ENCODE results near the gene FHIP1A. TPM values are rescaled to one million over a fixed set of nuclear protein-coding genes. Genes with fewer than 3 reads are reported as not detected.

The FHIP1A gene
- total and polyA plus RNA-seq, 5 donors from 2014 or later = 0.10 to 0.43 (median 0.39) TPM; not detected in 2

- Histone ChIP-seq H3K36me3 (ENCODE audit: control insufficient read depth, insufficient read depth, low read length) (no peaks in the 10 kb centered on the region), H3K4me1 (ENCODE audit: control insufficient read depth, insufficient read depth, low read length, poor library complexity, severe bottlenecking) (no peaks in the 10 kb centered on the region), H3K27ac (ENCODE audit: insufficient read depth, low read length, poor library complexity, severe bottlenecking) (no peak overlapping the region), H3K4me3 (ENCODE audit: low read depth, low read length) (no peak overlapping the region), H3K27me3 (ENCODE audit: control insufficient read depth, insufficient read depth, low read length) (no peaks in the 10 kb centered on the region), H3K9me3 (ENCODE audit: control insufficient read depth in 2 of 2, low read length in 2 of 2) (no peaks in the 10 kb centered on the region)
- no peaks in the 10 kb centered on the region for H3K4me1 Mint-ChIP-seq
- no peak for DNase-seq
- H3K27me3 Mint-ChIP-seq = peaks cover 5% of the 10 kb centered on the region
- no peak for ATAC-seq (ENCODE audit: low read depth in 2 of 2)
- no peak overlapping the region for H3K4me3 Mint-ChIP-seq
- peaks cover 0 to 5% (median 0%) of the 10 kb centered on the region in 7 donors for H3K9me3 Mint-ChIP-seq
- H3K27ac Mint-ChIP-seq = no peak overlapping the region
- H3K36me3 Mint-ChIP-seq = no peaks in the 10 kb centered on the region
These were observed 30.3 kb downstream of the FHIP1A start for GRCh38 chr4:151439320-151439719.

GRCh38 chr4:151442002-151442401, 33.0 kb downstream of the FHIP1A start:
- H3K36me3 Mint-ChIP-seq = no peaks in the 10 kb centered on the region
- peaks cover 11% of the 10 kb centered on the region for H3K27me3 Mint-ChIP-seq
- H3K36me3 ChIP-seq (ENCODE audit: control insufficient read depth, insufficient read depth, low read length) = no peaks in the 10 kb centered on the region
- DNase-seq = no peak
- ATAC-seq (ENCODE audit: low read depth in 2 of 2) = no peak
- H3K4me3 Mint-ChIP-seq = no peak overlapping the region
- H3K27me3 ChIP-seq (ENCODE audit: control insufficient read depth, insufficient read depth, low read length) = no peaks in the 10 kb centered on the region
- peaks cover 0 to 8% (median 0%) of the 10 kb centered on the region in 7 donors for H3K9me3 Mint-ChIP-seq
- H3K4me1 ChIP-seq (ENCODE audit: control insufficient read depth, insufficient read depth, low read length, poor library complexity, severe bottlenecking) = no peaks in the 10 kb centered on the region
- H3K27ac Mint-ChIP-seq = no peak overlapping the region
- H3K4me1 Mint-ChIP-seq = no peaks in the 10 kb centered on the region
- H3K4me3 ChIP-seq (ENCODE audit: low read depth, low read length) = no peak overlapping the region
- no peak overlapping the region for H3K27ac ChIP-seq (ENCODE audit: insufficient read depth, low read length, poor library complexity, severe bottlenecking)
- H3K9me3 ChIP-seq (ENCODE audit: control insufficient read depth in 2 of 2, low read length in 2 of 2) = no peaks in the 10 kb centered on the region

- H3K27ac ChIP-seq (ENCODE audit: insufficient read depth, low read length, poor library complexity, severe bottlenecking) = no peak overlapping the region
- peaks cover 17% of the 10 kb centered on the region for H3K27me3 Mint-ChIP-seq
- H3K4me3 ChIP-seq (ENCODE audit: low read depth, low read length) = no peak overlapping the region
- no peaks in the 10 kb centered on the region for H3K36me3 Mint-ChIP-seq
- no peak overlapping the region for H3K4me3 Mint-ChIP-seq
- DNase-seq (no peak), ATAC-seq (ENCODE audit: low read depth in 2 of 2) (no peak)
- H3K4me1 ChIP-seq (ENCODE audit: control insufficient read depth, insufficient read depth, low read length, poor library complexity, severe bottlenecking) = no peaks in the 10 kb centered on the region
- H3K36me3 ChIP-seq (ENCODE audit: control insufficient read depth, insufficient read depth, low read length) = no peaks in the 10 kb centered on the region
- no peaks in the 10 kb centered on the region for H3K27me3 ChIP-seq (ENCODE audit: control insufficient read depth, insufficient read depth, low read length)
- peaks cover 0 to 8% (median 0%) of the 10 kb centered on the region in 7 donors for H3K9me3 Mint-ChIP-seq
- no peak overlapping the region for H3K27ac Mint-ChIP-seq
- no peaks in the 10 kb centered on the region for H3K4me1 Mint-ChIP-seq
- H3K9me3 ChIP-seq (ENCODE audit: control insufficient read depth in 2 of 2, low read length in 2 of 2) = no peaks in the 10 kb centered on the region
These were observed 34.3 kb downstream of the FHIP1A start for GRCh38 chr4:151443247-151443646.

- H3K4me1 Mint-ChIP-seq = no peaks in the 10 kb centered on the region
These were observed 34.8 kb downstream of the FHIP1A start for GRCh38 chr4:151443752-151444151.

GRCh38 chr4:151446208-151446607, 37.2 kb downstream of the FHIP1A start:
- ATAC-seq (ENCODE audit: low read depth in 2 of 2) (no peak), DNase-seq (no peak)
- H3K27me3 ChIP-seq (ENCODE audit: control insufficient read depth, insufficient read depth, low read length) = no peaks in the 10 kb centered on the region
- H3K27ac ChIP-seq (ENCODE audit: insufficient read depth, low read length, poor library complexity, severe bottlenecking) = no peak overlapping the region
- Mint-ChIP-seq H3K4me3 (no peak overlapping the region), H3K27me3 (peaks cover 18% of the 10 kb centered on the region), H3K9me3 (peaks cover 0 to 4% (median 0%) of the 10 kb centered on the region in 7 donors), H3K4me1 (no peaks in the 10 kb centered on the region), H3K36me3 (no peaks in the 10 kb centered on the region), H3K27ac (no peak overlapping the region)
- H3K36me3 ChIP-seq (ENCODE audit: control insufficient read depth, insufficient read depth, low read length) = no peaks in the 10 kb centered on the region
- no peaks in the 10 kb centered on the region for H3K4me1 ChIP-seq (ENCODE audit: control insufficient read depth, insufficient read depth, low read length, poor library complexity, severe bottlenecking)
- H3K4me3 ChIP-seq (ENCODE audit: low read depth, low read length) = no peak overlapping the region
- H3K9me3 ChIP-seq (ENCODE audit: control insufficient read depth in 2 of 2, low read length in 2 of 2) = no peaks in the 10 kb centered on the region

More at GRCh38 chr4:151443752-151444151, 34.8 kb downstream of the FHIP1A start:
- Histone ChIP-seq H3K4me3 (ENCODE audit: low read depth, low read length) (no peak overlapping the region), H3K4me1 (ENCODE audit: control insufficient read depth, insufficient read depth, low read length, poor library complexity, severe bottlenecking) (no peaks in the 10 kb centered on the region), H3K27me3 (ENCODE audit: control insufficient read depth, insufficient read depth, low read length) (no peaks in the 10 kb centered on the region), H3K9me3 (ENCODE audit: control insufficient read depth in 2 of 2, low read length in 2 of 2) (no peaks in the 10 kb centered on the region), H3K27ac (ENCODE audit: insufficient read depth, low read length, poor library complexity, severe bottlenecking) (no peak overlapping the region), H3K36me3 (ENCODE audit: control insufficient read depth, insufficient read depth, low read length) (no peaks in the 10 kb centered on the region)
- Mint-ChIP-seq H3K36me3 (no peaks in the 10 kb centered on the region), H3K27ac (no peak overlapping the region), H3K9me3 (peaks cover 0 to 8% (median 0%) of the 10 kb centered on the region in 7 donors), H3K4me3 (no peak overlapping the region), H3K27me3 (peaks cover 19% of the 10 kb centered on the region)
- DNase-seq (no peak), ATAC-seq (ENCODE audit: low read depth in 2 of 2) (no peak)

- no peaks in the 10 kb centered on the region for H3K36me3 Mint-ChIP-seq
- peaks cover 0 to under 1% (median 0%) of the 10 kb centered on the region in 7 donors for H3K9me3 Mint-ChIP-seq
- no peaks in the 10 kb centered on the region for H3K4me1 ChIP-seq (ENCODE audit: control insufficient read depth, insufficient read depth, low read length, poor library complexity, severe bottlenecking)
- H3K4me3 Mint-ChIP-seq = no peak overlapping the region
- ATAC-seq (ENCODE audit: low read depth in 2 of 2) (no peak), DNase-seq (no peak)
- peaks cover 12% of the 10 kb centered on the region for H3K27me3 Mint-ChIP-seq
- no peak overlapping the region for H3K4me3 ChIP-seq (ENCODE audit: low read depth, low read length)
- no peaks in the 10 kb centered on the region for H3K4me1 Mint-ChIP-seq
- no peak overlapping the region for H3K27ac Mint-ChIP-seq
- no peak overlapping the region for H3K27ac ChIP-seq (ENCODE audit: insufficient read depth, low read length, poor library complexity, severe bottlenecking)
- H3K9me3 ChIP-seq (ENCODE audit: control insufficient read depth in 2 of 2, low read length in 2 of 2) = no peaks in the 10 kb centered on the region
- no peaks in the 10 kb centered on the region for H3K27me3 ChIP-seq (ENCODE audit: control insufficient read depth, insufficient read depth, low read length)
- no peaks in the 10 kb centered on the region for H3K36me3 ChIP-seq (ENCODE audit: control insufficient read depth, insufficient read depth, low read length)
These were observed 45.5 kb downstream of the FHIP1A start for GRCh38 chr4:151454513-151454912.

GRCh38 chr4:151455212-151455611, 46.2 kb downstream of the FHIP1A start:
- Histone ChIP-seq H3K36me3 (ENCODE audit: control insufficient read depth, insufficient read depth, low read length) (no peaks in the 10 kb centered on the region), H3K4me1 (ENCODE audit: control insufficient read depth, insufficient read depth, low read length, poor library complexity, severe bottlenecking) (no peaks in the 10 kb centered on the region), H3K4me3 (ENCODE audit: low read depth, low read length) (no peak overlapping the region), H3K27me3 (ENCODE audit: control insufficient read depth, insufficient read depth, low read length) (no peaks in the 10 kb centered on the region), H3K27ac (ENCODE audit: insufficient read depth, low read length, poor library complexity, severe bottlenecking) (no peak overlapping the region), H3K9me3 (ENCODE audit: control insufficient read depth in 2 of 2, low read length in 2 of 2) (no peaks in the 10 kb centered on the region)
- H3K36me3 Mint-ChIP-seq = no peaks in the 10 kb centered on the region
- no peaks in the 10 kb centered on the region for H3K4me1 Mint-ChIP-seq
- H3K27me3 Mint-ChIP-seq = peaks cover 12% of the 10 kb centered on the region
- H3K27ac Mint-ChIP-seq = no peak overlapping the region
- H3K9me3 Mint-ChIP-seq = no peaks in the 10 kb centered on the region
- DNase-seq = no peak
- H3K4me3 Mint-ChIP-seq = no peak overlapping the region
- ATAC-seq (ENCODE audit: low read depth in 2 of 2) = no peak

GRCh38 chr4:151458148-151458547, 49.2 kb downstream of the FHIP1A start:
- H3K27me3 ChIP-seq (ENCODE audit: control insufficient read depth, insufficient read depth, low read length) = peaks cover 1% of the 10 kb centered on the region
- no peak overlapping the region for H3K27ac Mint-ChIP-seq
- no peak overlapping the region for H3K27ac ChIP-seq (ENCODE audit: insufficient read depth, low read length, poor library complexity, severe bottlenecking)
- ATAC-seq (ENCODE audit: low read depth in 2 of 2) (no peak), DNase-seq (no peak)
- no peaks in the 10 kb centered on the region for H3K36me3 Mint-ChIP-seq
- no peaks in the 10 kb centered on the region for H3K4me1 Mint-ChIP-seq
- peaks cover 0 to 2% (median 0%) of the 10 kb centered on the region in 7 donors for H3K9me3 Mint-ChIP-seq
- no peak overlapping the region for H3K4me3 ChIP-seq (ENCODE audit: low read depth, low read length)
- no peaks in the 10 kb centered on the region for H3K4me1 ChIP-seq (ENCODE audit: control insufficient read depth, insufficient read depth, low read length, poor library complexity, severe bottlenecking)
- no peaks in the 10 kb centered on the region for H3K9me3 ChIP-seq (ENCODE audit: control insufficient read depth in 2 of 2, low read length in 2 of 2)
- H3K27me3 Mint-ChIP-seq = peaks cover 8% of the 10 kb centered on the region
- H3K4me3 Mint-ChIP-seq = no peak overlapping the region
- H3K36me3 ChIP-seq (ENCODE audit: control insufficient read depth, insufficient read depth, low read length) = no peaks in the 10 kb centered on the region
